Caco-2 (cell line): Measurements from ENCODE around the gene CCT2. TPM values are rescaled to one million over a fixed set of nuclear protein-coding genes. Genes with fewer than 3 reads are reported as not detected.

Experiments
- BruUV-seq: library from RNA; stranded (reverse); fragments of 400-500 nt; replicated peaks from 2 replicates; lab custom pipeline; 2021; lab: Mats Ljungman, UMichigan
- CTCF ChIA-PET: fragments of 300-600 bp; sonication (Branson Sonifier 250); formaldehyde crosslinking; loops from one replicate; lab custom pipeline; 2022; ENCODE audit warnings: antibody characterized with exemption; lab: Charles Lee
- POLR2A ChIA-PET: fragments of 300-600 bp; sonication (Branson Sonifier 250); formaldehyde crosslinking; loops from one replicate; lab custom pipeline; 2022; ENCODE audit warnings: antibody characterized with exemption; lab: Charles Lee
- DNase-seq, 2 experiments: peaks; one replicate each; pipeline versions ENCODE4 v3.0.0 to v3.0.0-alpha.2; 2020 to 2022
- H3K27me3 ChIP-seq: replicated peaks from 2 replicates; pipeline ENCODE4 v1.6.0; 2011; ENCODE audit warnings: low read length; ENCODE audit not compliant: control insufficient read depth, insufficient read depth
- H3K36me3 ChIP-seq: 2 replicates; pipeline ENCODE4 v1.5.1; 2011; ENCODE audit warnings: low read length; ENCODE audit not compliant: control insufficient read depth, insufficient read depth
- H3K4me1 ChIP-seq: fragments of 250-450 bp; sonication (Bioruptor Pico); 2 replicates; pipeline ENCODE4 v1.5.1; 2020; ENCODE audit warnings: mild to moderate bottlenecking
- H3K4me3 ChIP-seq: 2 replicates; pipeline ENCODE4 v1.5.1; 2011; ENCODE audit warnings: low read depth, mild to moderate bottlenecking, control low read depth, low read length
- H3K9me3 ChIP-seq: fragments of 250-450 bp; sonication (Bioruptor Pico); 2 replicates; pipeline ENCODE4 v1.5.1; 2020; ENCODE audit warnings: mild to moderate bottlenecking, moderate library complexity
- H3K27ac Mint-ChIP-seq: one replicate; pipeline ENCODE4 v1.8.0; 2022; ENCODE audit warnings: mixed read lengths; ENCODE audit not compliant: unreplicated experiment
- H3K27me3 Mint-ChIP-seq: one replicate; pipeline ENCODE4 v1.8.0; 2022; ENCODE audit warnings: mixed read lengths; ENCODE audit not compliant: insufficient read depth, unreplicated experiment
- H3K36me3 Mint-ChIP-seq: one replicate; pipeline ENCODE4 v1.8.0; 2022; ENCODE audit warnings: mild to moderate bottlenecking, mixed read lengths; ENCODE audit not compliant: insufficient read depth, unreplicated experiment
- H3K4me1 Mint-ChIP-seq: one replicate; pipeline ENCODE4 v1.8.0; 2022; ENCODE audit warnings: low read depth, mixed read lengths; ENCODE audit not compliant: unreplicated experiment
- H3K4me3 Mint-ChIP-seq: one replicate; pipeline ENCODE4 v1.8.0; 2022; ENCODE audit warnings: mild to moderate bottlenecking, moderate library complexity, mixed read lengths; ENCODE audit not compliant: unreplicated experiment
- H3K9me3 Mint-ChIP-seq: one replicate; pipeline ENCODE4 v1.8.0; 2022; ENCODE audit warnings: mixed read lengths; ENCODE audit not compliant: unreplicated experiment
- CTCF ChIP-seq, 2 experiments: fragments of 200-600 bp in 1 of 2; IDR thresholded peaks; 1 replicate in 1 of 2; 2 replicates in 1 of 2; pipeline versions ENCODE4 v1.5.1 to v1.8.0; 2011 to 2022; ENCODE audit warnings: antibody characterized with exemption in 1 of 2, control low read depth in 1 of 2, inconsistent platforms in 1 of 2, low read depth in 1 of 2, low read length in 1 of 2, mild to moderate bottlenecking in 1 of 2, moderate library complexity in 1 of 2; ENCODE audit not compliant: insufficient read depth in 1 of 2, severe bottlenecking in 1 of 2, unreplicated experiment in 1 of 2
- intact Hi-C: fragments of 100-400 bp; cut with micrococcal nuclease; formaldehyde crosslinking; loops from one replicate; pipeline ENCODE4 v1.10.0; 2022; ENCODE audit not compliant: unreplicated experiment
- total RNA-seq: library from RNA; stranded (reverse); gene quantifications from 2 replicates; pipeline ENCODE4 v1.2.3, GENCODE V29; 2022

Gene CCT2
- total RNA-seq, 1 experiment from 2014 or later = 321 TPM

- intact Hi-C loops = no loop called here
Measured at GRCh38 chr12:69642531-69642930, 57.3 kb downstream of the CCT2 start.

GRCh38 chr12:69644511-69644910 lies 59.3 kb downstream of the CCT2 start:
- CTCF ChIA-PET = no interaction called here
- Mint-ChIP-seq H3K27me3 (no peaks in the 10 kb centered on the region), H3K4me3 (no peak overlapping the region), H3K27ac (no peak overlapping the region), H3K9me3 (no peaks in the 10 kb centered on the region), H3K4me1 (peaks cover 7% of the 10 kb centered on the region), H3K36me3 (no peaks in the 10 kb centered on the region)
- Histone ChIP-seq H3K27me3 (no peaks in the 10 kb centered on the region), H3K9me3 (no peaks in the 10 kb centered on the region), H3K4me1 (no peaks in the 10 kb centered on the region; the same call in 1 of the 2 replicates), H3K36me3 (no peaks in the 10 kb centered on the region), H3K4me3 (no peak overlapping the region)
- POLR2A ChIA-PET = no interaction called here
- DNase-seq = no peak
- no TSS peak for BruUV-seq
- intact Hi-C loops = no loop called here
- no peak for TF ChIP-seq CTCF (IDR thresholded peaks at IDR 0.05; ENCODE audit: insufficient read depth in 1 of 2, low read depth in 1 of 2, low read length in 1 of 2, severe bottlenecking in 1 of 2, unreplicated experiment in 1 of 2)

More at GRCh38 chr12:69642531-69642930, 57.3 kb downstream of the CCT2 start:
- Histone ChIP-seq H3K36me3 (no peaks in the 10 kb centered on the region), H3K27me3 (no peaks in the 10 kb centered on the region), H3K9me3 (no peaks in the 10 kb centered on the region), H3K4me1 (no peaks in the 10 kb centered on the region), H3K4me3 (no peak overlapping the region)
- H3K27me3 Mint-ChIP-seq = no peaks in the 10 kb centered on the region
- H3K27ac Mint-ChIP-seq = no peak overlapping the region
- CTCF ChIA-PET = no interaction called here
- DNase-seq = no peak
- no peak for TF ChIP-seq CTCF (IDR thresholded peaks at IDR 0.05; ENCODE audit: insufficient read depth in 1 of 2, low read depth in 1 of 2, low read length in 1 of 2, severe bottlenecking in 1 of 2, unreplicated experiment in 1 of 2)
- POLR2A ChIA-PET = no interaction called here
- no TSS peak for BruUV-seq
- no peaks in the 10 kb centered on the region for H3K36me3 Mint-ChIP-seq
- H3K4me1 Mint-ChIP-seq = no peaks in the 10 kb centered on the region
- no peaks in the 10 kb centered on the region for H3K9me3 Mint-ChIP-seq
- H3K4me3 Mint-ChIP-seq = no peak overlapping the region

GRCh38 chr12:69645031-69645430 lies 59.8 kb downstream of the CCT2 start:
- H3K36me3 Mint-ChIP-seq = no peaks in the 10 kb centered on the region
- ChIA-PET CTCF (no interaction called here), POLR2A (no interaction called here)
- H3K27me3 Mint-ChIP-seq = no peaks in the 10 kb centered on the region
- H3K9me3 ChIP-seq = no peaks in the 10 kb centered on the region
- no peaks in the 10 kb centered on the region; the same call in 1 of the 2 replicates for H3K4me1 ChIP-seq
- H3K4me3 ChIP-seq = no peak overlapping the region
- no peak for TF ChIP-seq CTCF (IDR thresholded peaks at IDR 0.05; ENCODE audit: insufficient read depth in 1 of 2, low read depth in 1 of 2, low read length in 1 of 2, severe bottlenecking in 1 of 2, unreplicated experiment in 1 of 2)
- H3K4me3 Mint-ChIP-seq = no peak overlapping the region
- intact Hi-C loops = no loop called here
- H3K4me1 Mint-ChIP-seq = peaks cover 7% of the 10 kb centered on the region
- BruUV-seq = no TSS peak
- no peaks in the 10 kb centered on the region for H3K27me3 ChIP-seq
- no peaks in the 10 kb centered on the region for H3K9me3 Mint-ChIP-seq
- no peak overlapping the region for H3K27ac Mint-ChIP-seq
- no peaks in the 10 kb centered on the region for H3K36me3 ChIP-seq
- DNase-seq = no peak
